ENCODE measurements around the gene POU6F2. TPM values are rescaled to one million over a fixed set of nuclear protein-coding genes. Genes with fewer than 3 reads are reported as not detected.

Gene POU6F2
- total and polyA plus RNA-seq, 9 of the 15 experiments (the other 6 are each of a cell fraction or from before 2014, with no cell fraction given) = 0.29 to 1.5 (median 0.96) TPM

DNA sequence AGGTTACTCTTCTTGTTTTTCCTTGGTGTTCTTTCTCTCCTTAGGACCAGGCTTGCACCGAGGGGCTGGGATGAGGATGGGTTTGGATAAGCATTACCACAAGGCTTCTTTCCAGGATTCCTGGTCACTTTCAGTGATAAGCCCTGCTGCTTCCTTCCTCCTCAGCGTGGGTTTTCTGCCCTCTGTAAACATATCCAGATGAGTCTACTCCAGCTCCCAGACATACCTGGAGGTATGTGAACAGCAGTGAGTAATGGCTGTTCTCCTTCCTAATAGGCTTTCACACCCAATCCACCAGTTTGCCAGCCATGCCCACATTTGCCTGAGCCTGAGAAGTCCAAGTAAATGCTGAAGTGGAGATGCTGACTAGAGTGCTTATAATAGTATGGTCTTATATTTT, 358.7 kb downstream of the POU6F2 start:
- ChIA-PET CTCF (ENCODE audit: low intra/inter-chr PET ratio) (no interaction called here), POLR2A (no interaction called here)
- no TSS peak for BruUV-seq (replicated peaks)
- Histone ChIP-seq H3K27ac (ENCODE audit: extremely low read depth, low read depth, low read length) (no peak overlapping the region), H4K20me1 (replicated peaks; ENCODE audit: control insufficient read depth, insufficient read depth, low read length) (no peaks in the 10 kb centered on the region), H3K36me3 (ENCODE audit: control insufficient read depth, insufficient read depth, low read length) (no peaks in the 10 kb centered on the region), H3K9me1 (ENCODE audit: control insufficient read depth, insufficient read depth, low read length) (no peaks in the 10 kb centered on the region), H3K4me3 (no peak overlapping the region), H3K4me2 (ENCODE audit: insufficient read depth, low read length) (no peak overlapping the region), H3K9ac (ENCODE audit: insufficient read depth in 1 of 2, low read depth in 2 of 2, low read length in 2 of 2) (no peak overlapping the region), H2AFZ (ENCODE audit: low read depth, low read length) (no peak overlapping the region), H3K9me3 (replicated peaks; ENCODE audit: control insufficient read depth, insufficient read depth, low read depth, low read length) (no peaks in the 10 kb centered on the region), H3K27me3 (ENCODE audit: control insufficient read depth in 2 of 2, insufficient read depth in 2 of 2, low read length in 2 of 2) (peaks cover 0 to 11% of the 10 kb centered on the region in 2 experiments; a peak in 2 of 5 replicates), H3K79me2 (ENCODE audit: control insufficient read depth, insufficient read depth, low read length) (no peaks in the 10 kb centered on the region), H3K4me1 (replicated peaks in 1 of 2; ENCODE audit: control insufficient read depth in 2 of 2, insufficient read depth in 2 of 2, low read length in 2 of 2) (no peaks in the 10 kb centered on the region)
- intact Hi-C loops (cut with micrococcal nuclease) (no loop called here), in situ Hi-C loops (cut with MboI) (no loop called here)
- no peak for DNase-seq (ENCODE audit: extremely low read depth in 1 of 4, low spot score in 3 of 4)
- no peak for FAIRE-seq
- WGBS (ENCODE audit: insufficient coverage, low coverage, missing lambda C conversion rate) = 5% methylated on average over 2 of the region's 2 CpGs
- no peak for ATAC-seq
- TF ChIP-seq, protein P1, sequence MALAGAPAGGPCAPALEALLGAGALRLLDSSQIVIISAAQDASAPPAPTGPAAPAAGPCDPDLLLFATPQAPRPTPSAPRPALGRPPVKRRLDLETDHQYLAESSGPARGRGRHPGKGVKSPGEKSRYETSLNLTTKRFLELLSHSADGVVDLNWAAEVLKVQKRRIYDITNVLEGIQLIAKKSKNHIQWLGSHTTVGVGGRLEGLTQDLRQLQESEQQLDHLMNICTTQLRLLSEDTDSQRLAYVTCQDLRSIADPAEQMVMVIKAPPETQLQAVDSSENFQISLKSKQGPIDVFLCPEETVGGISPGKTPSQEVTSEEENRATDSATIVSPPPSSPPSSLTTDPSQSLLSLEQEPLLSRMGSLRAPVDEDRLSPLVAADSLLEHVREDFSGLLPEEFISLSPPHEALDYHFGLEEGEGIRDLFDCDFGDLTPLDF (CRISPR knock-in tag; IDR thresholded peaks at IDR 0.05) = no peak
- TF ChIP-seq, protein P2, sequence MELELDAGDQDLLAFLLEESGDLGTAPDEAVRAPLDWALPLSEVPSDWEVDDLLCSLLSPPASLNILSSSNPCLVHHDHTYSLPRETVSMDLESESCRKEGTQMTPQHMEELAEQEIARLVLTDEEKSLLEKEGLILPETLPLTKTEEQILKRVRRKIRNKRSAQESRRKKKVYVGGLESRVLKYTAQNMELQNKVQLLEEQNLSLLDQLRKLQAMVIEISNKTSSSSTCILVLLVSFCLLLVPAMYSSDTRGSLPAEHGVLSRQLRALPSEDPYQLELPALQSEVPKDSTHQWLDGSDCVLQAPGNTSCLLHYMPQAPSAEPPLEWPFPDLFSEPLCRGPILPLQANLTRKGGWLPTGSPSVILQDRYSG (tag; conservative IDR thresholded peaks at IDR 0.05; ENCODE audit: low read depth) = no peak
- no peak for TF ChIP-seq JUND (IDR thresholded peaks at IDR 0.05; ENCODE audit: borderline replicate concordance, low read depth, low read length)
- no peak for TF ChIP-seq JUND (tag; IDR thresholded peaks at IDR 0.05; ENCODE audit: borderline replicate concordance, low read depth, low read length)
- TF ChIP-seq ZNF561 (CRISPR knock-in tag; conservative IDR thresholded peaks at IDR 0.05) = no peak
- TF ChIP-seq, protein P3, sequence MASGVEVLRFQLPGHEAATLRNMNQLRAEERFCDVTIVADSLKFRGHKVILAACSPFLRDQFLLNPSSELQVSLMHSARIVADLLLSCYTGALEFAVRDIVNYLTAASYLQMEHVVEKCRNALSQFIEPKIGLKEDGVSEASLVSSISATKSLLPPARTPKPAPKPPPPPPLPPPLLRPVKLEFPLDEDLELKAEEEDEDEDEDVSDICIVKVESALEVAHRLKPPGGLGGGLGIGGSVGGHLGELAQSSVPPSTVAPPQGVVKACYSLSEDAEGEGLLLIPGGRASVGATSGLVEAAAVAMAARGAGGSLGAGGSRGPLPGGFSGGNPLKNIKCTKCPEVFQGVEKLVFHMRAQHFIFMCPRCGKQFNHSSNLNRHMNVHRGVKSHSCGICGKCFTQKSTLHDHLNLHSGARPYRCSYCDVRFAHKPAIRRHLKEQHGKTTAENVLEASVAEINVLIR (CRISPR knock-in tag; IDR thresholded peaks at IDR 0.05) = no peak
- no peak for TF ChIP-seq SIN3A (IDR thresholded peaks at IDR 0.05; ENCODE audit: borderline replicate concordance in 2 of 2, control insufficient read depth in 1 of 2, low read depth in 2 of 2, low read length in 2 of 2)
- TF ChIP-seq, protein P4, sequence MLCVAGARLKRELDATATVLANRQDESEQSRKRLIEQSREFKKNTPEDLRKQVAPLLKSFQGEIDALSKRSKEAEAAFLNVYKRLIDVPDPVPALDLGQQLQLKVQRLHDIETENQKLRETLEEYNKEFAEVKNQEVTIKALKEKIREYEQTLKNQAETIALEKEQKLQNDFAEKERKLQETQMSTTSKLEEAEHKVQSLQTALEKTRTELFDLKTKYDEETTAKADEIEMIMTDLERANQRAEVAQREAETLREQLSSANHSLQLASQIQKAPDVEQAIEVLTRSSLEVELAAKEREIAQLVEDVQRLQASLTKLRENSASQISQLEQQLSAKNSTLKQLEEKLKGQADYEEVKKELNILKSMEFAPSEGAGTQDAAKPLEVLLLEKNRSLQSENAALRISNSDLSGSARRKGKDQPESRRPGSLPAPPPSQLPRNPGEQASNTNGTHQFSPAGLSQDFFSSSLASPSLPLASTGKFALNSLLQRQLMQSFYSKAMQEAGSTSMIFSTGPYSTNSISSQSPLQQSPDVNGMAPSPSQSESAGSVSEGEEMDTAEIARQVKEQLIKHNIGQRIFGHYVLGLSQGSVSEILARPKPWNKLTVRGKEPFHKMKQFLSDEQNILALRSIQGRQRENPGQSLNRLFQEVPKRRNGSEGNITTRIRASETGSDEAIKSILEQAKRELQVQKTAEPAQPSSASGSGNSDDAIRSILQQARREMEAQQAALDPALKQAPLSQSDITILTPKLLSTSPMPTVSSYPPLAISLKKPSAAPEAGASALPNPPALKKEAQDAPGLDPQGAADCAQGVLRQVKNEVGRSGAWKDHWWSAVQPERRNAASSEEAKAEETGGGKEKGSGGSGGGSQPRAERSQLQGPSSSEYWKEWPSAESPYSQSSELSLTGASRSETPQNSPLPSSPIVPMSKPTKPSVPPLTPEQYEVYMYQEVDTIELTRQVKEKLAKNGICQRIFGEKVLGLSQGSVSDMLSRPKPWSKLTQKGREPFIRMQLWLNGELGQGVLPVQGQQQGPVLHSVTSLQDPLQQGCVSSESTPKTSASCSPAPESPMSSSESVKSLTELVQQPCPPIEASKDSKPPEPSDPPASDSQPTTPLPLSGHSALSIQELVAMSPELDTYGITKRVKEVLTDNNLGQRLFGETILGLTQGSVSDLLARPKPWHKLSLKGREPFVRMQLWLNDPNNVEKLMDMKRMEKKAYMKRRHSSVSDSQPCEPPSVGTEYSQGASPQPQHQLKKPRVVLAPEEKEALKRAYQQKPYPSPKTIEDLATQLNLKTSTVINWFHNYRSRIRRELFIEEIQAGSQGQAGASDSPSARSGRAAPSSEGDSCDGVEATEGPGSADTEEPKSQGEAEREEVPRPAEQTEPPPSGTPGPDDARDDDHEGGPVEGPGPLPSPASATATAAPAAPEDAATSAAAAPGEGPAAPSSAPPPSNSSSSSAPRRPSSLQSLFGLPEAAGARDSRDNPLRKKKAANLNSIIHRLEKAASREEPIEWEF (CRISPR knock-in tag; IDR thresholded peaks at IDR 0.05) = no peak
- TF ChIP-seq FOXM1 (IDR thresholded peaks at IDR 0.05; ENCODE audit: low read depth) = no peak
- TF ChIP-seq FOXM1 (CRISPR knock-in tag; IDR thresholded peaks at IDR 0.05; ENCODE audit: low read depth) = no peak
- TF ChIP-seq ZNF12 (CRISPR knock-in tag; IDR thresholded peaks at IDR 0.05) = no peak
- no peak for TF ChIP-seq PHF20 (IDR thresholded peaks at IDR 0.05; ENCODE audit: partially characterized antibody)
- TF ChIP-seq, protein P5, sequence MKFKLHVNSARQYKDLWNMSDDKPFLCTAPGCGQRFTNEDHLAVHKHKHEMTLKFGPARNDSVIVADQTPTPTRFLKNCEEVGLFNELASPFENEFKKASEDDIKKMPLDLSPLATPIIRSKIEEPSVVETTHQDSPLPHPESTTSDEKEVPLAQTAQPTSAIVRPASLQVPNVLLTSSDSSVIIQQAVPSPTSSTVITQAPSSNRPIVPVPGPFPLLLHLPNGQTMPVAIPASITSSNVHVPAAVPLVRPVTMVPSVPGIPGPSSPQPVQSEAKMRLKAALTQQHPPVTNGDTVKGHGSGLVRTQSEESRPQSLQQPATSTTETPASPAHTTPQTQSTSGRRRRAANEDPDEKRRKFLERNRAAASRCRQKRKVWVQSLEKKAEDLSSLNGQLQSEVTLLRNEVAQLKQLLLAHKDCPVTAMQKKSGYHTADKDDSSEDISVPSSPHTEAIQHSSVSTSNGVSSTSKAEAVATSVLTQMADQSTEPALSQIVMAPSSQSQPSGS (CRISPR knock-in tag; IDR thresholded peaks at IDR 0.05) = no peak
